Peyer's patch (tissue), 4 donors: ENCODE data around the gene DNER. TPM values are rescaled to one million over a fixed set of nuclear protein-coding genes. Genes with fewer than 3 reads are reported as not detected.

Experiments used
- DNase-seq, 3 donors: peaks; one replicate each; pipeline ENCODE4 v3.0.0-alpha.2; 2017 to 2019
- H3K27ac ChIP-seq, 4 donors: fragments of 200-600 bp; sonication (generic); one replicate each; pipeline ENCODE4 v1.5.1; 2016 to 2019
- H3K27me3 ChIP-seq, 2 donors: fragments of 200-600 bp; sonication (generic); one replicate each; pipeline ENCODE4 v1.5.1; 2019
- H3K36me3 ChIP-seq, 3 donors: fragments of 200-600 bp; sonication (generic); one replicate each; pipeline ENCODE4 v1.5.1; 2016 to 2019
- H3K4me1 ChIP-seq, 4 donors: fragments of 200-600 bp; sonication (generic); one replicate each; pipeline ENCODE4 v1.5.1; 2016 to 2019
- H3K4me3 ChIP-seq, 4 donors: fragments of 200-600 bp; sonication (generic); 1 replicate in 3 of 4; 2 replicates in 1 of 4; pipeline ENCODE4 v1.5.1; 2016 to 2019; ENCODE audit warnings: mild to moderate bottlenecking in 1 of 4
- H3K9me3 ChIP-seq, 4 donors: fragments of 200-600 bp; sonication (generic); one replicate each; pipeline ENCODE4 v1.5.1; 2016 to 2019; ENCODE audit warnings: mild to moderate bottlenecking in 1 of 4
- CTCF ChIP-seq, 6 experiments: fragments of 450-650 bp in 4 of 6; fragments of 200-600 bp in 2 of 6; sonication (generic) in 1 of 6; IDR thresholded peaks; one replicate each; pipeline ENCODE4 v1.5.1; 2017 to 2019; ENCODE audit warnings: antibody characterized with exemption in 6 of 6, mild to moderate bottlenecking in 3 of 6, moderate library complexity in 1 of 6
- POLR2A ChIP-seq, 2 donors: fragments of 450-650 bp; IDR thresholded peaks; one replicate each; pipeline ENCODE4 v1.5.1; 2017; ENCODE audit warnings: antibody characterized with exemption in 2 of 2, mild to moderate bottlenecking in 2 of 2, moderate library complexity in 2 of 2
- total RNA-seq, 4 donors: library from RNA; depleted of rRNA; stranded (reverse); fragments of >200 nt; gene quantifications; one replicate each; pipeline ENCODE4 v1.1.0, GENCODE V29; 2016

Gene DNER
- total RNA-seq, 4 donors from 2014 or later, result 0.35 to 2.5 (median 1.3) TPM; not detected in 1

DNA sequence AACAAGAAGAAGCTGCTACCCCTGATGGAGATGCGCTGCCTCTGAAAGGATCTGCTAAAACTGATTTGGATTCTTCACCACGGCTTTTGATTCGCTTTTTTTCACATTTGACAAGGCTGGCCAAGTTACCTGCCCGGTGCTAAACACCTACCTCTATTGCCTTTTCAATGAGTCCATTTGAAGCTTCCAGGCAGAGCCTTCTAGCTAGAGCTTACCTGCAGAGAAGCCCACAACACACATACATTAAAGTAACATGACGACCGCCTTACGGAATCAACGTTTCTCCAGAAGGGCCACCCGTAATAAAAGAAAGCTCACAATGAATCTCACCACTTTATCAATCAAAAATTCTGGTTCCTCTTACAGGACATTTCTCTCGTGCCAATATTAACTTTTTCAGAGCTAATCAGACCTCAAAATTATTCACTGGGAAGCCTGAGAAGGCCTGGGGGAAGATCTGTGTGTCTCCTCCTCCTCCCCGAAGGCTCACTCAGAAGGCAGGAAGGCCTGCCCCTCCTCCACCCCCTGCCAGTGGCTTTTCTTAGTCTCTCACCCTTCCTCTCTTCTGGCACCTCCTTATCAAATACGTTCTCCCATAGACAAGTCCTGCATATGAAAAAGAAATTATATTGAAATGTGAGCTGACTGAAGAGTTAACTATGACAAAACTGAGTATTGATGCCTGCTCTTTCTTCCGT is 171.0 kb downstream of the DNER start:
- Histone ChIP-seq H3K27ac (no peak overlapping the region), H3K27me3 (no peaks in the 10 kb centered on the region), H3K36me3 (no peaks in the 10 kb centered on the region), H3K4me3 (no peak overlapping the region), H3K4me1 (no peaks in the 10 kb centered on the region), H3K9me3 (no peaks in the 10 kb centered on the region)
- DNase-seq, result no peak
- TF ChIP-seq POLR2A (IDR thresholded peaks at IDR 0.05) (no peak), CTCF (IDR thresholded peaks at IDR 0.05) (no peak)

GRCh38 chr2:229539628-229540027 is 174.7 kb downstream of the DNER start:
- Histone ChIP-seq H3K27ac (no peak overlapping the region), H3K4me3 (no peak overlapping the region), H3K4me1 (no peaks in the 10 kb centered on the region), H3K27me3 (no peaks in the 10 kb centered on the region), H3K36me3 (no peaks in the 10 kb centered on the region), H3K9me3 (no peaks in the 10 kb centered on the region)
- no peak for TF ChIP-seq CTCF (IDR thresholded peaks at IDR 0.05)
- TF ChIP-seq POLR2A (IDR thresholded peaks at IDR 0.05), result no peak
- DNase-seq, result no peak

GRCh38 chr2:229531594-229531993 is 182.8 kb downstream of the DNER start:
- H3K9me3 ChIP-seq, result no peaks in the 10 kb centered on the region
- no peak overlapping the region for H3K4me3 ChIP-seq
- no peaks in the 10 kb centered on the region for H3K36me3 ChIP-seq
- no peaks in the 10 kb centered on the region for H3K27me3 ChIP-seq
- TF ChIP-seq CTCF (IDR thresholded peaks at IDR 0.05) (no peak), POLR2A (IDR thresholded peaks at IDR 0.05) (no peak)
- no peaks in the 10 kb centered on the region for H3K4me1 ChIP-seq
- H3K27ac ChIP-seq, result no peak overlapping the region
- no peak for DNase-seq

DNA sequence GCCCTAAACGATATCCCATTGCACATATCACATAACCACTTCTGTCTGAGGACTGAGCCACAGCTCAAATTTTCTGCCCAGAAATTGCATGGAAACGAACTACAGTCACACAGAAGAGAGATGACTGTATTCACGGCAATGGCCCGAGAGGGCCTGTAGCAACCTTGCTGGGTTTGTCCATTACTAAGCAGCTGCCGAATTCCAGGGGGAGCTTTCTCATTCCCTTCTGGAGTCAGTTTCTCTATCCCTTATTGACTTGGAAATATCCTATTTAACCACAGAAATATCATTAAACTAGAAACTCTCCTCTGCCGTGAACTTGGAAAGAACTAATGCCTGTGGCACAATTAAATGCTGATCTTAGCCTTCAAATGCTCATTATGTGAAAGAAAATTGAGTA is 183.9 kb downstream of the DNER start:
- DNase-seq, result no peak
- Histone ChIP-seq H3K9me3 (no peaks in the 10 kb centered on the region), H3K4me3 (no peak overlapping the region), H3K36me3 (no peaks in the 10 kb centered on the region), H3K27ac (no peak overlapping the region), H3K27me3 (no peaks in the 10 kb centered on the region), H3K4me1 (no peaks in the 10 kb centered on the region)
- no peak for TF ChIP-seq POLR2A (IDR thresholded peaks at IDR 0.05)
- TF ChIP-seq CTCF (IDR thresholded peaks at IDR 0.05), result no peak

- H3K4me3 ChIP-seq, result no peak overlapping the region
- DNase-seq, result no peak
- H3K9me3 ChIP-seq, result no peaks in the 10 kb centered on the region
- H3K27me3 ChIP-seq, result no peaks in the 10 kb centered on the region
- no peak overlapping the region for H3K27ac ChIP-seq
- H3K4me1 ChIP-seq, result no peaks in the 10 kb centered on the region
- TF ChIP-seq CTCF (IDR thresholded peaks at IDR 0.05), result no peak
- no peak for TF ChIP-seq POLR2A (IDR thresholded peaks at IDR 0.05)
- no peaks in the 10 kb centered on the region for H3K36me3 ChIP-seq
These were observed 185.5 kb downstream of the DNER start for GRCh38 chr2:229528846-229529245.

- TF ChIP-seq POLR2A (IDR thresholded peaks at IDR 0.05) (no peak), CTCF (IDR thresholded peaks at IDR 0.05) (no peak)
- H3K27ac ChIP-seq, result no peak overlapping the region
- H3K9me3 ChIP-seq, result no peaks in the 10 kb centered on the region
- no peak for DNase-seq
- H3K27me3 ChIP-seq, result no peaks in the 10 kb centered on the region
- H3K36me3 ChIP-seq, result no peaks in the 10 kb centered on the region
- H3K4me3 ChIP-seq, result no peak overlapping the region
- H3K4me1 ChIP-seq, result no peaks in the 10 kb centered on the region
These were observed 187.4 kb downstream of the DNER start for GRCh38 chr2:229526951-229527350.
